Body of pancreas (tissue), 4 donors: ENCODE results near the gene PEX16.

ENCODE experiments used
- POLR2A ChIP-seq, 3 donors: fragments of 450-650 bp; IDR thresholded peaks; one replicate each; pipeline ENCODE4 v1.6.1; 2016; ENCODE audit warnings: antibody characterized with exemption in 3 of 3, mild to moderate bottlenecking in 2 of 3
- TF ChIP-seq, protein P1 (sequence below), 7 experiments: fragments of 450-650 bp in 4 of 7; fragments of 200-600 bp in 3 of 7; sonication (generic) in 3 of 7; IDR thresholded peaks; one replicate each; pipeline ENCODE4 v1.5.1; 2016 to 2019; ENCODE audit warnings: antibody characterized with exemption in 7 of 7

GRCh38 chr11:45930031-45930794 is 12.5 kb upstream of the PEX16 start:
- no peak for TF ChIP-seq POLR2A (IDR thresholded peaks at IDR 0.05)
- TF ChIP-seq, protein P1, sequence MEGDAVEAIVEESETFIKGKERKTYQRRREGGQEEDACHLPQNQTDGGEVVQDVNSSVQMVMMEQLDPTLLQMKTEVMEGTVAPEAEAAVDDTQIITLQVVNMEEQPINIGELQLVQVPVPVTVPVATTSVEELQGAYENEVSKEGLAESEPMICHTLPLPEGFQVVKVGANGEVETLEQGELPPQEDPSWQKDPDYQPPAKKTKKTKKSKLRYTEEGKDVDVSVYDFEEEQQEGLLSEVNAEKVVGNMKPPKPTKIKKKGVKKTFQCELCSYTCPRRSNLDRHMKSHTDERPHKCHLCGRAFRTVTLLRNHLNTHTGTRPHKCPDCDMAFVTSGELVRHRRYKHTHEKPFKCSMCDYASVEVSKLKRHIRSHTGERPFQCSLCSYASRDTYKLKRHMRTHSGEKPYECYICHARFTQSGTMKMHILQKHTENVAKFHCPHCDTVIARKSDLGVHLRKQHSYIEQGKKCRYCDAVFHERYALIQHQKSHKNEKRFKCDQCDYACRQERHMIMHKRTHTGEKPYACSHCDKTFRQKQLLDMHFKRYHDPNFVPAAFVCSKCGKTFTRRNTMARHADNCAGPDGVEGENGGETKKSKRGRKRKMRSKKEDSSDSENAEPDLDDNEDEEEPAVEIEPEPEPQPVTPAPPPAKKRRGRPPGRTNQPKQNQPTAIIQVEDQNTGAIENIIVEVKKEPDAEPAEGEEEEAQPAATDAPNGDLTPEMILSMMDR (IDR thresholded peaks at IDR 0.05) = no peak
